PC-9 (cell line): ENCODE results near the gene URM1.

ENCODE experiments used
- EZH2 ChIP-seq: fragments of 200-600 bp; sonication (generic); IDR thresholded peaks from 2 replicates; pipeline ENCODE4 v1.8.0; 2017; ENCODE audit warnings: antibody characterized with exemption, low read depth
- TF ChIP-seq, protein P1 (sequence below): fragments of 200-600 bp; sonication (generic); conservative IDR thresholded peaks from 2 replicates; pipeline ENCODE4 v1.6.1; 2017; ENCODE audit warnings: mixed run types, antibody characterized with exemption, mild to moderate bottlenecking, moderate library complexity

GRCh38 chr9:128416432-128417019 is 45.4 kb downstream of the URM1 start:
- TF ChIP-seq, protein P1, sequence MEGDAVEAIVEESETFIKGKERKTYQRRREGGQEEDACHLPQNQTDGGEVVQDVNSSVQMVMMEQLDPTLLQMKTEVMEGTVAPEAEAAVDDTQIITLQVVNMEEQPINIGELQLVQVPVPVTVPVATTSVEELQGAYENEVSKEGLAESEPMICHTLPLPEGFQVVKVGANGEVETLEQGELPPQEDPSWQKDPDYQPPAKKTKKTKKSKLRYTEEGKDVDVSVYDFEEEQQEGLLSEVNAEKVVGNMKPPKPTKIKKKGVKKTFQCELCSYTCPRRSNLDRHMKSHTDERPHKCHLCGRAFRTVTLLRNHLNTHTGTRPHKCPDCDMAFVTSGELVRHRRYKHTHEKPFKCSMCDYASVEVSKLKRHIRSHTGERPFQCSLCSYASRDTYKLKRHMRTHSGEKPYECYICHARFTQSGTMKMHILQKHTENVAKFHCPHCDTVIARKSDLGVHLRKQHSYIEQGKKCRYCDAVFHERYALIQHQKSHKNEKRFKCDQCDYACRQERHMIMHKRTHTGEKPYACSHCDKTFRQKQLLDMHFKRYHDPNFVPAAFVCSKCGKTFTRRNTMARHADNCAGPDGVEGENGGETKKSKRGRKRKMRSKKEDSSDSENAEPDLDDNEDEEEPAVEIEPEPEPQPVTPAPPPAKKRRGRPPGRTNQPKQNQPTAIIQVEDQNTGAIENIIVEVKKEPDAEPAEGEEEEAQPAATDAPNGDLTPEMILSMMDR = no peak
- no peak for TF ChIP-seq EZH2
